T-helper 22 cell (primary cell): ENCODE data around the gene DHX38.
"Not testable (repeated sequence)": the region's sequence is repeated elsewhere in the genome, so short reads cannot be mapped to it uniquely, and the experiment has no call there.

ENCODE experiments used
- DNase-seq: peaks from one replicate; pipeline ENCODE4 v3.0.0-alpha.2; 2020; ENCODE audit warnings: low read depth

The DHX38 gene

DNA sequence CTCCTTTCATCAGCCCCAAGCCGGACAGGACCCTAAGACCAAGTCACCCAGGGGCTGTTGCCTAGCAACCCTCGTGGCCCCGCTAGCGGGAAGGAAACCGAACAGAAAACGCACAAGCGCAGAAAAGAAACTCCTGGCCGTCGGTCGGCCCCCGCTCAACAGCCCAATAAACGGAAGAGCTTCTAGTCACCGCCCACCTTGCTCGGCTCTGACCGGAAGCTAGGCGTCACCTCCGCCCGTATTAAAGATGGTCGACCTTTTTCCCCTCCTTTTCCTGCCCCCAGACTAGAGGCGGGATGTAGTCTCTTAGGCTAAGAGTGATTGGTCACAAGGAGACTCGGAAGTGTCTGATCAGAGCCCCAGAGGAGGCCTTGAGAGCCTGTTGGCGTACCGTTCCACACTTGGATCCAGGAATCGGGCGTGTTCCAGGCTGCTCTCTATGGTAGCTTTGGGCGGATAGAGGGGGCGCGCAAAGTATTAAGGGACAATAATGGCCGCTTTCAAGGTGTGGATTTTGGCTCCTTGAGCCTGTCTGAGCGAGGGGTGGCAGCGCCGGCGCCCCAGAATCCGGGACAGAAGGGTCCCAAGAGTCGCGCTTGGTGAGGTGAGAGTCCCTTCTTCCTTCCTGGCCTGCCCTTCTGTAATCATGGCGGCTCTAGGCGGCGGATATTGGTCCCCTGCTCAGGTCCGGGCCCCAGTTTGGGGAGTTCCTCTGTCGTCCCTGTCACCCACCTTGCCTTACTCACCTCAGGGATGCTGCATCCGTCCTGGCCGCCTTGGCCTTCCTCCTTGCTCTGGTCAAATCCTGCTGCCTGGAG lies at the start of gene DHX38, which contains the start of gene TXNL4B:
DHX38 (plus strand) TSS at position 400 of the 818 bp plus-strand sequence. CDS start 2,311 bp downstream, outside the sequence.
TXNL4B (minus strand) TSS at position 173 of the 818 bp plus-strand sequence. CDS start 2,871 bp downstream, outside the sequence.
- peak; percentile 87 for DNase-seq

DNA sequence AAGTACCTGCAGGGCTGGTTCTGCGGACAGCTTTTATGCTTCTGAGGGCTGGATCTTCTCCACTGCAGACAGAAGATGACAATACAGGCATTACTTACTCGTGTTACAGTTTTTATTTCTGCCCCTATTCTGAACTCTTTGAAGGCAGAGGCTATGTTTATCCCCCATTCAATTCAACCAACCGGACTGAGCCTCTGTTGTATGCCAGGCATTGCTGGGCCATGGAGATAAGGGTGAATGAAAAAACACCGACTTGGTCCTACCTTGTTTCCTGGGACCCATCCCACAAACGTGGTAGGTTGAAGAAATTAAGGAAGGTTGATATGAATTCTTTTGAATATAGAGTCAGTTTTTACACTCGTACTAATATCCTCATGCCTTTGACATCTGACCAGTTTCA lies 49.4 kb upstream of the DHX38 start:
- no peak for DNase-seq

DNA sequence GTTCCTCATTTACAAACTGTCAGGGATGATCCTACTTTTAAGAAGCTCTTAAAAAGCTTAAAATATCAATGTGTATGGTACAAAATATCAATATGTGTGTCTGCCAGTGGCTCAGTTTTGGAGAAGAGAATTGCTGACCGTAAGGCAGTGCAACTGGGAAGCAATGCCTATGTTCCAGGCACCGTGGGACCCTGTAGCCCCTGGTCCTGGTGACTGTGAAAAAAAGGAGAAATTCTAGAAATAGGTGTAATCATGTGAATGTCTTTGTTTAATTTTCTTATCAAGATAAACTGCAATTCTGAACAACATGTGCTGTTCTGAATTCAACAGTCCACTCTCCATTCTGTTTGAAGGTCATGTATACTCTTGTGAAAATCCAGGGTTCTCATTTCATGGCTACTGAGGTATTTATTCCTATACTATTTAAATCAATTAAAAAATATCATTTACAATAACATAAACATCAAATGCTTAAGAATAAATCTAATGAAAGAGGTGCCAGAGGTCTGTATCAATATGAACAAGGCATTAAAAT lies 48.8 kb upstream of the DHX38 start:
- DNase-seq: no peak

DNA sequence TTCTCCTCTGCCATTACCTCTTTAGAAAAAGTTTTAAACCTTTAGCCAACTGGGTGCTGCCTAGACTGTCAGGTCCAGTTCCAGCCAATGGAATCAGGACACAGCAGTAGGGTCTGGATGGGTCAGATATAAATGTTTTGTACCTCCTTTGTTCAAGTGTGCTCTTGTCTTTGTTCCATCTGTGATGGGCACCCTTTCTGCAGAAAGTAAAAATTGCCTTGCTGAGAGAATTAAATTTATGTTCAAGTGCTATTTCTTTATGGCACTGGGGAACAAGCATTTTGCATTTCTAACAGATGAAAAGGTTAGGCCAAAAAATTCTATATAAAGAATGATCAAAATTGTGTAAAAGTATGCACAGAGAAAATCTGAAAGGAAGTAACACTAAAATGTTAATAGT lies 44.5 kb upstream of the DHX38 start:
- no peak for DNase-seq

DNA sequence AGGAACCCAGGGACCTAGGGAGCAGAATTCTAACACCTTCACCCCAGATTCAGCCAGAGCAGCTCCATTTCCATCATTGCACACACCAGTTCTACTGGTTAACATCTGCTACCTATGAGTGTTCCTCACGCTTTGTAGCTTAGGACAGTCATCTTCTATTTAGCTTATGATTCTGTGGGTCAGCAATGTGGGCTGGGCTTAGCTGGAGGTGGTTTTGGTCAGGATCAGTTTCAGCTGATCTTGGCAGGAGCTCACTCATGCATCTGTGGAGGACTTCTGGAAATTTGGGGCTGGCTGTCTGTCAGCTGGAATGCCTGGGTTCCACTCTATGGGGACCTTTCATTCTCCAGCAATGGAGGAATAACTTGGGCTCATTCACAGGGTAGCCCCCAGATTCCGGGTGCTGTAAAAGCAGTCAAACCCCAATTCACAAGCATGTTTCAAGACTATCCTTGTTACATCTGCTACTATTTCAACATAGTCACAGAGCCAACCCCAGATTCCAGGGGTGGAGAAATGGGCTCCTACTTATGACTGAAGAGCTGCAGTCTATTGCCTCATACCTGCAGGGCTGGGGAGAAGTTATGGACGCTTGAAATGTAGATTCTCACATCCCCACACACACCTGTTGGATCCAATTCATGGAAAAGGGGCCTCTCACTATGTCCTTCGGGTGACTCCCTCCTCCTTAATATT lies 42.7 kb upstream of the DHX38 start:
- DNase-seq: no peak

DNA sequence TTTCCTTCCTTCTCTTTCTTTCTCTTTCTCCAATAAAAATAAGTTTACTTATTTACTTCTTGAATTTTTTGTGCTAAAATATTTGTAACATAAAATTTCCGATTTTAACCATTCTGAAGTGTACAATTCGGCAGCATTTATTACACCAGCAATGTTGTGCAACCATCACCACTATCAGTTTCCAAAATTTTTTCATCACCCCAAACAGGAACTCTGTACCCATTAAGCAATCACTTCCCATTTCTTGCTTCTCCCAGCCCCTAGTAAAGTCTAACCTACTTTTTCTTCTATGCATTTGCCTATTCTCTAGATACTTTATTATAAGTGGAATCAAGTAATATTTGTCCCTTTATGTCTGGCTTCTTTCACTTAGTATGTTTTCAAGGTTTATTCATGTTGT lies 41.8 kb upstream of the DHX38 start:
- no peak for DNase-seq

DNA sequence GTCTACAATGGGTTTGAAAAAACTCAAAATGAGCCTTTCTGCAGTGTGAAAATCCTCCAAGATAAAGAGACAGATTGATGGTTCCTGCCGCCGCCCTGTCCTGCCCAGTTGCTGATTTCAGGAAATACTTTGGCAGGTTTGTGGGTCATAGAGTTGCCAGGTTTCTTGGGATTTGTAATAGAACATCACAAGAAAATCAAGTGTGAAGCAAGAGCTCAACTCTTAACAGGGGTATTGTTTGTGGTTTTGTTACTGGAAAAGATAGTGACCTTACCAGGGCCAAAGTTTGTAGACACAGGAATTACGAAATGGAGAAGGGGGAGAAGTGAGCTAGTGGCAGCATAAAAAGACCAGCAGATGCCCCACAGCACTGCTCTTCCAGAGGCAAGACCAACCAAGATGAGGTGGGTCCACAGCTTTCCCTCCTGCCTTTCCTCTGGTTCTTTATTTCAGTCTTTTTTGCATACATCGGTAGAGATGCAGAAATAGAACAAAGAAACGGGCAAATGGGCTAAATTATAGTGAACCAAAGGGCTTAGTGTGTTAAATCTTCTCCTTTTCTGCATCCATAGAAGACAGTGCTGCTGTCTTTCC lies 39.3 kb upstream of the DHX38 start, which contains the start of gene HP:
HP (plus strand) TSS at position 252 of the 594 bp plus-strand sequence; CDS start at position 400, 148 bp downstream.
- DNase-seq: not testable (repeated sequence)

DNA sequence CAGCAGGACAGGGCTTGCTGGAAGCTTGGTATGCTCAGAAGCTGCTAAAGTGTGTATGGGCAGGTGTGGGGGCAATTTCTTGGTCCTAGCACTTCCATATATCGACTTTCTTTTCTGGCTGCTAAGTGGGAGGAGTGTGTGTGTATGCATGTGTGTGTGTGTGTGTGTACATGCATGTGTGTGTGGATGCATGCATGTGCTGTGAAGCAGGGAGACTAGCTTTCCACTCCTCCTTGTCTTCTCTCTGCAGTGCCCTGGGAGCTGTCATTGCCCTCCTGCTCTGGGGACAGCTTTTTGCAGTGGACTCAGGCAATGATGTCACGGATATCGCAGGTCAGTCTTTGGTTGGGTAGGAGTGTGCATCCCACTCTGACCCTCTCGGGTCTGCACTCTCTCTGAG lies 37.7 kb upstream of the DHX38 start:
- no peak for DNase-seq

DNA sequence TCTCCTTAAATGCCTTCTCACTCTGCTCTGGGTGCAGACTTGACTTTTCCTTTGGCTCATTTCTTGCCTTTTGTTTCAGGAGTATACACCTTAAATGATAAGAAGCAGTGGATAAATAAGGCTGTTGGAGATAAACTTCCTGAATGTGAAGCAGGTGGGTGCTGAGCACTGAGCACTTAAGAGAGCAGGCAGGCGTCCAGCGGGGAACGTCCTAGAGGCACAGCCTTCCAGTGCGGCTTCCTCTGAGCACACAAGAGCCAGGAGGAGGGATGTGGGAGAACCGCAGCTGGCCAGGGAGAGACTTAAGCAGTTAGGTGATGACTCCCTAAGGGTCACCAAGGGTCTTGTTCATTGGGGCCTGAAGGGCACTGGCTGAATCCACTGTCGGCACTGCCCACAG lies 36.3 kb upstream of the DHX38 start:
- DNase-seq: not testable (repeated sequence)

DNA sequence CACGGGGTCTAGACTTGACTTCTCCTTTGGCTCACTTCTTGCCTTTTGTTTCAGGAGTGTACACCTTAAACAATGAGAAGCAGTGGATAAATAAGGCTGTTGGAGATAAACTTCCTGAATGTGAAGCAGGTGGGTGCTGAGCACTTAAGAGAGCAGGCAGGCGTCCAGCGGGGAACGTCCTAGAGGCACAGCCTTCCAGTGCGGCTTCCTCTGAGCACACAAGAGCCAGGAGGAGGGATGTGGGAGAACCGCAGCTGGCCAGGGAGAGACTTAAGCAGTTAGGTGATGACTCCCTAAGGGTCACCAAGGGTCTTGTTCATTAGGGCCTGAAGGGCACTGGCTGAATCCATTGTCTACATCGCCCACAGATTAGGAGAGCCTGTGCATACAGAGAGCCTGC lies 34.6 kb upstream of the DHX38 start:
- DNase-seq: not testable (repeated sequence)

DNA sequence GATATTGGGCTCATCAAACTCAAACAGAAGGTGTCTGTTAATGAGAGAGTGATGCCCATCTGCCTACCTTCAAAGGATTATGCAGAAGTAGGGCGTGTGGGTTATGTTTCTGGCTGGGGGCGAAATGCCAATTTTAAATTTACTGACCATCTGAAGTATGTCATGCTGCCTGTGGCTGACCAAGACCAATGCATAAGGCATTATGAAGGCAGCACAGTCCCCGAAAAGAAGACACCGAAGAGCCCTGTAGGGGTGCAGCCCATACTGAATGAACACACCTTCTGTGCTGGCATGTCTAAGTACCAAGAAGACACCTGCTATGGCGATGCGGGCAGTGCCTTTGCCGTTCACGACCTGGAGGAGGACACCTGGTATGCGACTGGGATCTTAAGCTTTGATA lies 33.2 kb upstream of the DHX38 start:
- no peak for DNase-seq

DNA sequence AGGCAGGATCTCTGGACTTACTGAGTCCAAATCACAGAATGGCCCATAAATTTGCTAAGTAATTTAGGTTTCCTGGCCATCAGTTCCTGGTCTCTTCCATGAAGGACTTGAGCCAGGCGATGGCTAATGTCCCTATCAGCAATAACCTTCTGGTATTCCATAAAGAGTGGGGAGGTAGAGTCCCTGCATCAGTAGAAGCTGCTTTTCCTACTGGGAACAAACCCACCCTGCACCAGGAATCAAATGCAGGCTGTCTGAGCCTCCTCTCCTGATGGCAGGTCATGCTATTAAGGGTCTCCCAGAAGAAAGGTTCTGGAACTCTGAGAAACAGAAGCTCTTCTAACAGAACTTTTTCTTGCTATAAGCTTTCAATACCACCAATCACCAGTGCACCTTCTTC lies 32.1 kb upstream of the DHX38 start:
- DNase-seq: no peak

DNA sequence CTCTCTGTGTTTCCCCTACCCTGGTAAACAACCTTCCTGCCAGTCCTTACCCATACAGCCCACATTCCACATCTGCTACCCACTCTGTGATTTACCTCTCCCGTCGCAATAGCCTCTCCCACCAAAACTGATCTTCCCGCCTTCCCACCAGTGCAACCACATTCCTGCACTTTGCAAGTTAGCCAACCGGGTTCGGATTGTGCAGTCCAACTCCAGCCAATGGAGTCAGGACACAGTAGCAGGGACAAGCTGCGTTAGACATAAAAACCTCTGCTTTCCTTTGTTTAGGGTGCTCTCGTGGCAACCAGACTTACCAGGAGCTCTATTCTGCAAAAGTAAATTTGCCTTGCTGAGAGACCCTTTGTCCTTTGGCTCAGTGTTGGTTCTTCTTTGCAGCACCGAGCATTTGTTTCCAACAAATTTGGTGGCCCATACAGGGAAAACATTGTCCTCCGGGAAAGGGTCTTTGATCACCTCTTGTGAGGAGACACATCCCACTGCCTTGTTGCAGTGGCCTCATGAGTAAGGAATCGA lies 29.2 kb upstream of the DHX38 start:
- no peak for DNase-seq

DNA sequence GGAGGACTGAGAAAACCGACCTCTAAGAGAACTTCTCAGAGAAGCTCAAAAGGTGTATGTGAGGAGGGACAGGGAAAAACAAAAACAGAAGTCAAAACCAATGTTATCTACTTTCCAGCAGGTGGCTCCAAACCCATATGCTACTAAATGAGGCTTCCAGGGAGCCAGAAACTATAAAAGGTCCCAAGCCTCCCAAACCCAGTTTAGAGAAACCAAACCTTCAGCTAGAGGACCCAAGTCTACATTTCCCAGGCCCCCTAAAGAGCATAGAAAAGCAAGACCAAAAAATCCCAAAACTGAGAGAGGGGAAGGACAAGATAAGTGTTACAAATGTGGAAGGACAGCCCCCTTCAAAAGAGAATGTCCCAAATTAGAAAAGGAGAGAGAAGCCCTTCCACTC lies 26.9 kb upstream of the DHX38 start:
- no peak for DNase-seq

DNA sequence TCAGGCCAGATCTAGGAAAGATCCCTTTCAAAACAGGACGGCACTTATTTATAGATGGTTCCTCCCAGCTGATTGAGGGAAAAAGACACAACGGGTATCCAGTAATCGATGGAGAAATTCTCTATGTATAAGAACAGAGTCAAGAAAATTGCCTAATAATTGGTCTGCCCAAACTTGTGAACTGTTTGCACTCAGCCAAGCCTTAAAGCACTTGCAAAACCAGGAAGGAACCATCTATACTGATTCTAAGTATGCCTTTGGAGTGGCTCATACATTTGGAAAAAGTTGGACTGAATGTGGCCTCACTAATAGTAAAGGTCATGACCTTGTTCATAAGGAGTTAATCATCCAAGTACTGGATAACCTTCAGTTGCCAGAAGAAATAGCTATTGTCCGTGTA lies 24.7 kb upstream of the DHX38 start:
- no peak for DNase-seq

DNA sequence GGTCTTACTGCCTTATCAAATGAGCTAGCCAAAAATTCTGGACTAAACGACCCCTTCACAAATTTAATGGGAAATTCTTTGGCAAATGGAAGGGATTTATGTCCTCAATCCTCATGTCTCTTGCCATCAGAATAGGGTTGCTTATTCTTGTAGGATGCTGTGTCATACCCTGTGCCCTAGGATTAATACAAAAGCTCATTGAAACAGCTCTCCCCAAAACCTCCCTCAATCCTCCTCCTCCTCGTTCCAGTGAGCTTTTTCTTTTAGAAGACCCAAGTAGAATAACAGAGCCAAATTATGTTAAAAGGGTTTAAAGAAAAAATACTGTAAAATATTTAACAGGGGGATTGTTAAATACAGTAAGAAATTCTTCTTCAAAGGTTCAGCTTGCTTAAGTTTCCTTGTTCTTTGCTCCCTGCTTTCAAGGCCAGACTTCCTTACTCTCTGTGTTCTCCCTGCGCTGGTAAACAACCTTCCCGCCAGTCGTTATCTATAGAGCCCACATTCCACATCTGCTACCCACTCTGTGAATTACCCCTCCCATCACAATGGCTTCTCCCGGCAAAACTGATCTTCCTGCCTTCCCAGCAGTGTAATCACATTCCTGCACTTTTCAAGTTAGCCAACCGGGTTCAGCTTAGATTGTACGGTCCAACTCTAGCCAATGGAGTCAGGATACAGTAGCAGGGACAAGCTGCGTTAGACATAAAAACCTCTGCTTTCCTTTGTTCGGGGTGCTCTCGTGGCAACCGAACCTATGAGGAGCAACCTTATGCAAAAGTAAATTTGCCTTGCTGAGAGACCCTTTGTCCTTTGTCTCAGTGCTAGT lies 20.9 kb upstream of the DHX38 start:
- no peak for DNase-seq

DNA sequence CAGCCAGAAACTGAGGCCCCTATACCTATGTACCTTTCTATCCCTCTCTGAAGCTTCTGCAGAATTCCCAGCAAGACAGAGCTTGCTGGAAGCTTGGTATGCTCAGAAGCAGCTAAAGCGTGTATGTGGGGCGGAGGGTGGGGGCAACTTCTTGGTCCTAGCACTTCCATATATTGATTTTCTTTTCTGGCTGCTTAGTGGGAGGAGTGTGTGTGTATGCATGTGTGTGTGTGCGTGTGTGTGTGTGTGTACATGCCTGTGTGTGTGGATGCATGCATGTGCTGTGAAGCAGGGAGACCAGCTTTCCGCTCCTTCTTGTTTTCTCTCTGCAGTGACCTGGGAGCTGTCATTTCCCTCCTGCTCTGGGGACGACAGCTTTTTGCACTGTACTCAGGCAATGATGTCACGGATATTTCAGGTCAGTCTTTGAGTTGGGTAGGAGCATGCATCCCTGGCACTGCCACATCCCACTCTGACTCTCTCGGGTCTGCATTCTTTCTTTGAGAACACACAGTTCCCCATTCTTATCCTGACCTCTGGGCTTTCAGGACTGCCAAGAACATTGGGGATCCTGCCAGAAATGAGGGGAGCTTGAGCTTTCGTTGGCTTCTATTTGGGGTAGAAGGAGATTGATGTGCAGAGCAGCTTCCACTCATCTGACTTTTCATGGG lies 20.0 kb upstream of the DHX38 start:
- DNase-seq: no peak

DNA sequence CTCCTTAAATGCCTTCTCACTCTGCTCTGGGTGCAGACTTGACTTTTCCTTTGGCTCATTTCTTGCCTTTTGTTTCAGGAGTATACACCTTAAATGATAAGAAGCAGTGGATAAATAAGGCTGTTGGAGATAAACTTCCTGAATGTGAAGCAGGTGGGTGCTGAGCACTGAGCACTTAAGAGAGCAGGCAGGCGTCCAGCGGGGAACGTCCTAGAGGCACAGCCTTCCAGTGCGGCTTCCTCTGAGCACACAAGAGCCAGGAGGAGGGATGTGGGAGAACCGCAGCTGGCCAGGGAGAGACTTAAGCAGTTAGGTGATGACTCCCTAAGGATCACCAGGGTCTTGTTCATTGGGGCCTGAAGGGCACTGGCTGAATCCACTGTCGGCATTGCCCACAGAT lies 18.6 kb upstream of the DHX38 start:
- DNase-seq: not testable (repeated sequence)

DNA sequence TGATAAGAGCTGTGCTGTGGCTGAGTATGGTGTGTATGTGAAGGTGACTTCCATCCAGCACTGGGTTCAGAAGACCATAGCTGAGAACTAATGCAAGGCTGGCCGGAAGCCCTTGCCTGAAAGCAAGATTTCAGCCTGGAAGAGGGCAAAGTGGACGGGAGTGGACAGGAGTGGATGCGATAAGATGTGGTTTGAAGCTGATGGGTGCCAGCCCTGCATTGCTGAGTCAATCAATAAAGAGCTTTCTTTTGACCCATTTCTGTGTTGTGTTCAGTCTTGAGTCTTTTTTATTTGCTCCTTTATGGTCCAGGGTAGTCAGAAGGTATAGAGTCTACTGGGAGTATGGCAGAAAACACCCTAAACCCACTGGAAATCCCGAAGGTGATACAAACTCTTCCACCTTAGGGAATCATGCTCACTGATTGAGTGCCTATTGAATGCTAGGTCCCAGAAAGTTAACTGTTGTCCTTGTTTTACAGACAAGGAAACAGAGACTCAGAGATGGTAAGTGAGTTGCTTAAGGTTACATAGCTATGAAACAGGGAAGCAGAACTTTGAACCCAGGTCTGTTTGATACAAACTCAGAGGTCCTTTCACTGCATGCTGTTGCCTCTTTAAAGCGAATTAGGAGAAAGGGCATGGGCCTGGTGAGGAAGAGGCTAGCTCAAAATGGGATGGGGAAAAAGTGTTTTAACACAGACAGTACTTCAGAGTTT lies 16.5 kb upstream of the DHX38 start:
- not testable (repeated sequence) for DNase-seq

DNA sequence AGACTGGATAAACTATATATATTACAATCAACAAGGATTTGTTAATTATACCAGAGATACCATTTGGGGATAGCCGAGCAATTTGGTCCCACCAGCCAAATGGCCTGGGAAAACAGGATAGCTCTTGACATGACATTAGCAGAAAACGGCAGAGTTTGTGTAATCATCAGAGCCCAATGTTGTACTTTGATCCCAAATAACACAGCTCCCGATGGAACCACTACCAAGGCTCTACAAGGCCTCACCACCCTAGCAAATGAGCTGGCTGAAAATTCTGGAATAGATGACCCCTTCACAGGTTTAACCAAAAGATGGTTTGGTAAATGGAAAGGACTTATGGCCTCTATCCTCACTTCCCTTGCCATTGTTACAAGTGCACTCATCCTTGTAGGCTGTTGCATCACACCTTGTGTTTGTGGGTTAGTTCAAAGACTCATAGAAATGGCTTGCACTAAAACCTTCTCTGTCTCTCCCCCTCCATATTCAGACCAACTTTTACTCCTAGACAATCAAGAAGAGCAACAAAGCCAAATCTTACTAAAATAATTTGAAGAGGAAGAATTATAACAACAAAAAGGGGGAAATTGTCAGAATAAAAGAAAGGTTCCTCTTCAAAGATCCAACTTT lies 9.8 kb upstream of the DHX38 start:
- no peak for DNase-seq
